Activated naive CD4-positive, alpha-beta T cell treated with anti-CD3 and anti-CD28 coated beads, Interleukin-2, amount 50 U/mL, for 16 hours (primary cell): ENCODE results near the gene PSMD1.

Source experiments
- DNase-seq: peaks from one replicate; pipeline ENCODE4 v3.0.0-alpha.2; 2020

Gene PSMD1

DNA sequence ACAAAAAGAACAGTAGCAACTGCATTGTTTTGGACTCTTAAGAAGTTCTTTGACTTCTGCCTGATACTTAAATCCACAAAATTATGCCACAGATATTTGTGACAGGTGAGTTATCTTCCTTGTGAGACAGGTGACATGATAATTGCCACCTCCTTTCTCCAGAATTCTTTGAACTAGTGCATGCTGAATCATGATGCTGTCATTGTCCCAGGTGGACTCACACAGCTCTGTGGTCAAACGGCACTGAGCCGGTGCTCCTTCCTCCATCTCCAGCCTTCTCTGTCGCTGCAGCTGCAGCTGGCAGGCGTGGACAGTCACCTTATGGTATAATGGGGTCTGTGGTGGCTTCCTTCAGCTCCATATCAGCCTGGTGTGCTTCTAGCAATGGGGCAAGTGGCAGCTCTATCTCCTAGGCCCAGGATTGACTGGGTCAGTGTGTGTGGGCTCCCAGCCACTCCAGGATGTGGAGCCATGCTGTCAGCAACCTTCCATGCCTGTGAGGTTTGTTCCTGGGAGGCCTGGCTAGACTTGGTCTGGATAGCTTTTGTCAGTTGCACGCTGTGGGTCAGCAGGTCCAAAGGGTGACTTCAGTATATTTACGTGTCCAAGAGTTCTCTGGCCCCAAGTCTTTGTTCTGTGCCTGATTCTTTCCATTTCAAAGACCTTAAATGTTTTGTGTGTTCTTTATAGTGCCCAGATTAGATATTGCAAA is 157.4 kb downstream of the PSMD1 start:
- no peak for DNase-seq

- no peak for DNase-seq
Measured at GRCh38 chr2:231218366-231218765, 161.7 kb downstream of the PSMD1 start.

- no peak for DNase-seq
Measured at GRCh38 chr2:231219289-231219688, 162.6 kb downstream of the PSMD1 start.

- no peak for DNase-seq
Measured at GRCh38 chr2:231221761-231222160, 165.1 kb downstream of the PSMD1 start.
